GM03348 (cell line): ENCODE data around the gene COL21A1.

Experiments
- DNase-seq: peaks from one replicate; pipeline ENCODE4 v3.0.0; 2012; ENCODE audit warnings: low spot score

The COL21A1 gene

DNA sequence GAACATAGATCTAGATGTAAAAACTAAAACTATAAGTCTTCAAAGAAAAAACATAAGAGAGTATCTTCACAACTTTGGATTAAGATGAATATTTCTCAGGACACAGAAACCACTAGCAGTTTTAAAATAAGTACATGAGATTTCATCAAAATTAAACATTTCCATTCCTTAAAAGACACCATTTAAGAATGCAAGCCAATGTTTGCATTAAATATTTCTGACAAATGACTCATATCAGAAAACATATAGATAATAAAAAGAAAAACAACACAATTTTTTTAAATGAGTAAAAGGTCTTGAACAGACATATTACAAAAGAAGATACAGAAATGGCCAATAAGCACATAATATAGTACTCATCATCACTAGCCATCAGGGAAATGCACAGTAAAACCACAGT, 59.7 kb downstream of the COL21A1 start:
- DNase-seq, result no peak

DNA sequence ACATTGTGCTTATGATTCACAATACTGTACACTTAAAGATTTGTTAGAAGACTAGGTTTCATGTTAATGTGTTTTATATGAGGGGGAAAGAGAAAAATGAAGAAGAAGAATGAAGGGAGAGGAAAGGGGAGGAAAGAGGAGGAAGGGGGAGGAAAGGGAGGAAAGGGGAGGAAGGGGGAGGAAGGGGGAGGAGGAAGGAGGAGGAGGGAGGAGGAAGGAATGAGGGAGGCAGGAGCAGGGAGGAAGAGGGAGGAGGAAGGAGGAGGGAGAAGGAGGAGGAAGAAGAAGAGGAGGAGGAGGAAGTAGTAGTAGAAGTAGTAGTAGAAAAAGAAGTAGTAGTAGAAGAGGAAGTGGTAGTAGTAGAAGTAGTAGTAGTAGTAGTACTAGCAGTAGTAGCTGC, 70.6 kb downstream of the COL21A1 start:
- no peak for DNase-seq

DNA sequence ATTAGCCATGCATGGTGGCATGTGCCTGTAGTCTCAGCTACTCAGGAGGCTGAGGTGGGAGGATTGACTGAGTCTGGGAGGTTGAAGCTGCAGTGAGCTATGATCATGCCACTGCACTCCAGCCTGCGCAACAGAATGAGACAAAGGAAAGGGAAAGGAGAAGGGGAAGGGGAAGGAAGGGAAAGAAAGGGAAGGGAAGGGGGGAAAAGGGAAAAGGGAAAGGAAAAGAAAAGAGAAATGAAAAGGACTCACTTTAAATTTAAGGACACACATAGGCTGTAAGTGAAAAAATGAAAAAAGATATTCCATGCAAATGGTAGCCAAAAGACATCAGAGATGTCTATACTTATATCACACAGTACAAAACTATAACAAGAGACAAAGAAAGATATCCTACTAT, 74.2 kb downstream of the COL21A1 start:
- DNase-seq, result no peak

DNA sequence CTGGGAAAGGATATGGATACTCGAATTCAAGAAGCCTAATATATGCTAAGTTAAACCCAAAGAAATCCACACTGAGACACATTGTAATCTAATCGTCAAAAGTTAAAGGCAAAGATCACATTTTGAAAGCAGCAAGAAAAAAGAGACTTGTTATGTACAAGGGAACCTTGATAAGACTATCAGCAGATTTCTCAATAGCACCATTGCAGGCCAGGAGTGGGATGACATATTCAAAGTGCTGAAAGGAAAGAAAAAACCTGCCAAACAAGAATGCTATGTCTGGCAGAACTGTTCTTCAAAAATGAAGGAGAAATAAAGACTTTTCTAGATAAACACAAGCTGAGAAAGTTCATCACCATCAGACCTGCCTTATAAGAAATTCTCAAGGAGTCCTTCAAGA, 75.2 kb downstream of the COL21A1 start:
- no peak for DNase-seq

DNA sequence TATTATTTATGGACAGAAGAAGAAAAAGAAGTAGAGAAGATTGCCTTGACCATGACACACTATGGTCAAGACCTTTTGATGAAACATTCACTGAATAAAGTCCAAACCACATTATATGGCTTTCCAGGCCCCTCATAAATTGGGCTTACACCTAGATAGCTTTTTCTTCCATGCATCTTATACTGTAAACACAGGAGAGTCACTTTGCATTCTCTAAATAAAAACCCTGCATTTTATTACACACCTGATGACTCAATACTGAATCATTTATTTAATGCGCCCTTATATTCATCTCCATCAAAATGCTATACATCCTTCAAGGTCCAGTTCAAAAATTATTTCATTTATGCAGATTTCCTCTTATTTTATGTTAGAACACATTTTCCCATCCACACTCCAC, 78.0 kb downstream of the COL21A1 start:
- DNase-seq, result no peak

DNA sequence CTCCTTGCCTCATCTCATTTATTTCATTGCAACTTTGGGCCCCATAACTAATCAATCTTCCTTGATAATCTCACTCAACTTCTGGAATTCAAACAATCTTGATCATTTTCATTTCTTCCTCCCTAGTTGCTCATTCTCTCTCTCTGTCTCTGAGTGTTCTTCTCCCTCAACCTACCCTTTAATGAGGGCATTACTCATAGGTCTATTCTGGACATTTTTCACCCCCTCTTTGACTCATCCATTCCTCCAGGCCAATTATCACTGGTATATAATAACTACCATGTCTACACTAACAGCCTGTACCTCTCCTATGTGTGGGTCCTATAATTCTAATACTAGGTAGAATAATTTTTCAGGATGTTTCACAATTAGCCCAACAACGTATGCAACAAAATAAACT, 78.8 kb downstream of the COL21A1 start:
- no peak for DNase-seq

DNA sequence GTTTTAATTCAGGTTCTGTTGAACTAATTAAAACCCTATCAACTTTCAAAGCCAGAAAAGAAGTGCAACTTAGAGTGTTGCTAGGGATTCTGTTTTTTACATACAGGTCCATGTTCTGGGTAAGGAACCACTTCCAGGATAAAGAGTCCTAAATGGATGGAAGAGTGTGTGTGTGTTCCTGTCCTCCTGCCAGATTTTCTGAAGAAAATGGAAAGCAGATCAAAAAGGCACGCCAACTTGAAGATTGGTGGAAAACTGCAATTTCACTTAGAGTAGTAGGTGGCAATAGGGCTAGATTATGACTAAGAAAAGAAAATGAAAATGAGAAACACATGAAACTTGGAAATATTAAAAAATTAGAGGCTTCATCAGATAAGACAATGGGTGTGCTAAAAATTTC, 85.3 kb downstream of the COL21A1 start:
- no peak for DNase-seq

DNA sequence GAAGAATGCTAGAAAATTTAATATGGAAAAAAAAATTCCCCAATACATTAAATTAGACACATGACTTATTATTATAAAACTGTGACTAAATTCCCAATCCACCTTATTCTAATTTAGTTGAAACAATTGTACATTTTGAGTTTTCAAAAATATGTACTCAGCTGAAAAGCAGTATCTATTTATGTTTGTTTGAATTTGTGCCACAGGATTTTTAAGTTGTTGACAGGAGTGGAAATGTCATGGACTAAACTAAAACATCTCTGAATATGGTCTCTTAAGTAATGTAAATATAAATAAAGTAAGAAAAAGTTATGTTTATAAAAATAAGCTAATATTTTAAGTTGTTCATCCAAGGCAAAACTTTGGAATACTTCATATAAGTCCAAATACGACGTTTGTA, 86.9 kb downstream of the COL21A1 start:
- DNase-seq, result no peak

DNA sequence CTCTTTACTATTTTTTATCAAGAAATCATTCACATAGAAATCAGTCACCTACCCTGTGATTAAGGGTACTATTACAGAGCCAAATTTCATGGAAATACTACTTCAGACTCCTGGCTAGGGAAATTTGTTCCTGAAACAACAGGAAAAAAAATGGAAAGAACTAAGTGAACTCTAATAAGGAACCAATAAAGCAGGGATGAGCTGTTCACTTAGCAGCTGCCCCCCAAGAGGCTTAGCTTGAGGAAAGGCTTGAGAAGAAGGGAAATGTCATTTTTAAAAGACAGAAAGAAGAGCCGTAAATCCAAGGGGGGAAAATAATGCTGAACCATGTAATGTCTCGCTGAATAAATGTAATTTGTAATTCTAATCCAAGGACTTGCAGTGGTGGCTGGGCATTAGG, 88.8 kb downstream of the COL21A1 start:
- no peak for DNase-seq

DNA sequence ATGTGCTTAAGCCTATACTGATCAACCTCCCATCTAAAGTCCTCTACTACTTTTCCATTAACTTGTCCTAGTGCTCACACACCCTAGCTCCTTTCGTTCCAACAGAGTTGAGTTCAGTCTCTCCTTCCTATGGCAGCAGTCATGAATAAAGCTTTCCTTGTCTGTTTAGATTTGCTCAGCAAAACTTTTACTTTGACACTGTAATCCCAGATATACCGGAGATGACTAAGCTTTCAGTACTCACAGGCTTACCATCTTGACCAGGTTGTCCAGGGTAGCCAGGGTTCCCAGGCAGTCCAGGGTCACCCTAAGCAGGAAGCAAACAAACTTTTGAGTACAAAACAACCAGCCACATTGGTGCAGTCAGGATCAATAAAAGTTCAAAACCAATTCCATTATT, 90.7 kb downstream of the COL21A1 start:
- no peak for DNase-seq

DNA sequence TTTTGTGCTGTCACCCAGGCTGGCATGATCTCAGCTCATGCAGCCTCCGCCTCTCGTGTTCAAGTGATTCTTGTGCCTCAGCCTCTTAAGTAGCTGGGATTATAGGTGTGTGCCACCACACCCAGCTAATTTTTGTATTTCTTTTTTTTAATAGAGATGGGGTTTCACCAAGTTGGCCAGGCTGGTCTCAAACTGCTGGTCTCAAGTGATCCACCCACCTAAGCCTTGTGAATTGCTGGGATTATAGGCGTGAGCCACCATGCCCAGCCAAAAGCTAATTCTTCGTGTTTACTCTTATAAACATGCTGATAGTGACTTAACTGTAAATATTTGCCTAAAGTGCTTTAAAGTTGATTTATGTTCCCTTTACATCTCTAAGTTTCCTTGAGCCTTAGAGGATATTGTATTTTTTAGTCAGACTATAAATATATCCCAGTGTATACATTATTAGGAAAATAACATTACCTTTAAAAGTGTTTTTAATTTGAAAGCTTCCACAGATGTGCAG, 91.7 kb downstream of the COL21A1 start:
- no peak for DNase-seq

DNA sequence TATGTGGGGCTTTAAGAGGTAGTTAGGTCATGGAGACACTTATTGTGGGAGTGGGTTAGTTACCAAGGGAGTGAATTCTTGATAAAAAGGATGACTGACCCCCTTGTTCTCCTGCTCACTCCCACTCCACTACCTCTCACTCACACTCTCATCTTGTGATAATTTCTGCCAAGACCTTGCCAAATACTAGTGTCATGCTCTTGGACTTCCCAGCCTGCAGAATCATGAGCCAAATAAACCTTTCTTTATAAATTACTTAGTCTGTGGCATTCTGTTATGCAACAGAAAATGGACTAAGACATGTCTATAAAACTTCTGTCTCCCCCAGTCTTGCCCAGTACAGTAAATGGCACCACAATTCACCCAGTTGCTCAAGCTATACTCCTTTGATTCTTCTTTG, 93.3 kb downstream of the COL21A1 start:
- no peak for DNase-seq

DNA sequence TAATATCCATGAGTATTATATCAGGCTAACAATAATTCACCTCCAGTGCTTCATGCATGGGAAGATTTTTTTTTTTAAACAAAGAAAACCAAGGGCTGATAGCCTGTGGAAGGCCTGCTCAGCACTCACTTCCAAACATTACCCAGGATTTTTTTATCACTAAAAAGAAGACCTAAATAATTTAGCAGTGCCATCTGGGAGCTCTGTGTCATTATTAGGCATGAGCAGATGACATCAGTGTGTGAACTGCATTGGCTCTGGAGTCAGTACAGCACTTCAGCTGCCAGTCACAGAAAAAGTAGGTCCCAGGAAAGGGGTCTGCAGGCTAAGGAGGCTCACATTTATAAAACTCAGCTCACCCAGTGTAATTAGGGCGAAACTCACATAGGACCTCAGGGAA, 94.8 kb downstream of the COL21A1 start:
- no peak for DNase-seq

DNA sequence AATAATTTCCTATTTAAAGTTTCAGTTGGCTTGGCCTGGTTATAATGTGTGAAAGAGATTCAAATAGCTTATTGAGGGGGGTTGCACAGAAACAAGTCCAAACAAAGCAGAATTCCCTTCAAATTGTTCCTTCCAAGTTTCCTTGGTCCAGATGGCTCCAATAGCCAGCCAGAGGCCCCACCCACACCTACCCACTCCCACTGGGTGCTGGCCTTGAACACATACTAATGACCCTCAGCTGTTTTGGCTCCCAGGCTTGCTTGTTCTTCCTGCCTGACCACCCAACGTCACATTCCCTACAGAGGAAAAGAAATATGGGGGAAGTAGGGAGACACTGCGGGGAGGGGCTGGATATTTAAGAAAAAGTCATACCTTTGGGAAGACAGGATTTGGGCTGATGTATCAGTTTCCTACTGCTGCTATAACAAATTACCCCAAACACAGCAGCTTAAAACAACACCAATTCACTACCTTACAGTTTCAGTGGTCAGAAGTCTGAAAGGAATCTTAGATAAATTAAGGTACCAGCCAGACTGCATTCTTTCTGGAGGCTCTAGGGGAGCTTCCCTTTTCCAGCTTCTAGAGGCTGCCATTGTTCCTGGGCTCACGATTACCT, 95.7 kb downstream of the COL21A1 start:
- DNase-seq, result no peak

DNA sequence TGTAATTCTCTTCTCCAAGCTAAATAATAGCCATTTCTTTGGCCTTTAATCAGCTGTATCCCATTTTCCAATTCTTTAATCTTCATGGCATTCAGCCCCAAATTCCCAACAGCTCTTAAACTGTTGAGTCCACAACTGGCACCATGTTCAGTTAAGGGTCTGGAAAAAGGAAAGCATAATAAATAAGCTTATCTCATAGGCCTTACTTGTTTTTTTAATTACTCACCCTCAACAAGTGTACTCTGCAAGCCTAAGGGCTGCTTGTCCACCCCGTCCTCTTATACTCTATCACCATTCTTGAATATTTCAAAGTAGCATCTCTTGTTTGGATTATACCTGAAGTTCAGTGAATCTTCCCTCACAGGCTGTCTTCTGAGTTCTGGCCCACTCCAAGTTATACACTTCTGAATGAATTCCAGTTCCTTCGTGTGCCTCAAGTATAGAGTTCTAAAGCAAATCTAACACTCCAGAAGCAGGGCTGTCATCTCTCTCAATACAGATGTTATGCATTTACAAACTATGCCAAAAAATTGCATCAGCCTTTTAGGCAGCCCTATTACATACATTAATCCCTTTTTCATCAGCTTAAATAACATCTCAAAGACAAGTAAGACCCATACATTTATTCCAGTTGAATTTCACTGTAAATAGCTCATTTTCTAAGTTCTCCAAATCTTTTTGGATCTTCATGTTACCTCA, 98.7 kb downstream of the COL21A1 start:
- no peak for DNase-seq

DNA sequence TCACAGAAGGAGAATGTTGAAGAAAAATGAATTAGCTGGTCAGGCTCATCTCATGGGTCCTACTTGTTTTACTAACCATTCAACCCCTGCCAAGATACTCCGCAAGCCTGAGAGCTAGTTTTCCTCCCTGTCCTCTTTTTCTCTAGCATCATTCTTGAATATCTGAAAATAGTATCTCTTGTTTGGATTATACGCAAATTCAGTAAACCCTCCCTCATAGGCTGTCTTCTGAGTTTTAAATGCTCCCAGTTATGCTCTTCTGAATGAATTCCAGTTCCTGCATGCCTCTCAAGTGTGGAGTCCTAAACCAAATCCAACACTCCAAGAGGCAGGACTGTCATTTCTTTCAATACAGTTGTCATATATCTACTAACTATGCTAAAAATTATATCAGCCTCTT, 99.6 kb downstream of the COL21A1 start:
- no peak for DNase-seq

DNA sequence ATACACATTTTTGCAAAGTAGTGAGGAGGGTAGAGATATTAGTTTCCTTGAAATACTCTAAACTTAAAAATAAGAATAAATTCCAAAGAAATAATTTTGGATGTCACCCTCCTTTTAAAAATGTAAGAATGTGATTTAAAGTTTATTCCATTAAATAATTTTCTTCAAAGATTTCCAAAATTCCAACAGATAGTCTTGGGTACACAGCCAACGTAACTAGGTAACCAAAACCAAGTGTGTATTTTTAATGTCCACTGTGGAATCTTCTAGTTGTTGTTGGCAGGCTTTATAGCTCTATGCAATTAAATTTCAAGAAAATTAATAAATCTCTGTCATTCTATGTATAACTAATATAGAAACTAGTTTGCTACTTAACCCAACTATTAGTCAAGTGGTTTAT, 101.3 kb downstream of the COL21A1 start:
- DNase-seq, result no peak

DNA sequence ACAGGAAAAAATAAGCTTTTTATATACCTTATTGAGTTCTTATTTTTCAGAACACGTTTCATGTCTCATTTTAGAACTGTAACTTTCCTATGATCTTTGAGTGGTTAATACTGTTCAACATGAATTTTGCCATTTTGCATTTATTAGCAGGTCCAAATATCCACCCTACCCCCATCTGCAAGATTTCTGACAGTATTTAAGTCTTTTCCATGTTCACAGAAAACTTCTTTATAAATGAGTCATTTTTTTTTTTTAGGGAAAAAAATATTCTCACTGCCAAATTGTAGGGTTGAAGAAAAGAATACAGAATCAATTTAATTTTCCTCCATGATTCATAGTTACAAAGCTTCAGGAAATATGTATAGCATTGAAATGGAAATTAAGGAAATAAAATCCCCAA, 101.8 kb downstream of the COL21A1 start:
- DNase-seq, result no peak

DNA sequence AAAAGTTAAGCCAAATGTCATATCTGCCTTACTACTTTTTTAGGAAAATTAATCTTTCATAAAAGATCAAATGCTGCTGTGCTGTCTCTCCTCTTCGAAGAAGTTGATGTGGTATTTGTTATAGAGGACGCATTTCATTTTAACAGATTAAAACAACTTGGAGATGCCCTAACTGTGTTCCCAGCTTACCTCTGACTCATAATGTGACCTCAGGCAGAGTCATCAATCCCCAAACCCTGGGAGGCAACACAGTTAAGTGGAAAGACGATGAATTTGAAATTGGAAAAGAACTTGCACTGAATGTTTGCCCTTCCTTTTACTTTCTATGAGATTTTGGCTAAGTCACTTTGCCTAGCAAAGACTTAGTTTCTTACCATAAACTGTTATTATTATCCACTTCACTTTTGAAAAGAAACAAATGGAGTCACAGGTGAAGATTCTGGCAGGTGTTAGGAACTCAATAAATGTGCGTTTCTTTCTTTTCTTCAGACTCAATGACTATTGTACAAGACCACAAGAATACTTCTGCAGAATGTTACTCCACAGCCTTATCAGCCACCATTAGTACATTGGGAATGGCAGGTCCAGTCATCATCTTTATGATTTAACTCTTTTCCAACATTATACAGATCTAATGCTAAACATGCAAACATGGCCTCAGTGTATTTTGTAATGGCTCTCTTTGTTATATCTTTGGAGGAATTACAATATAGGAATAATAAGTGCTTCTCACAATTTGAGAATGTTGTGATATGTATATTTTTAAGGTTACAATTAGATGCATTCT, 102.6 kb downstream of the COL21A1 start:
- DNase-seq, result peak; percentile 35

DNA sequence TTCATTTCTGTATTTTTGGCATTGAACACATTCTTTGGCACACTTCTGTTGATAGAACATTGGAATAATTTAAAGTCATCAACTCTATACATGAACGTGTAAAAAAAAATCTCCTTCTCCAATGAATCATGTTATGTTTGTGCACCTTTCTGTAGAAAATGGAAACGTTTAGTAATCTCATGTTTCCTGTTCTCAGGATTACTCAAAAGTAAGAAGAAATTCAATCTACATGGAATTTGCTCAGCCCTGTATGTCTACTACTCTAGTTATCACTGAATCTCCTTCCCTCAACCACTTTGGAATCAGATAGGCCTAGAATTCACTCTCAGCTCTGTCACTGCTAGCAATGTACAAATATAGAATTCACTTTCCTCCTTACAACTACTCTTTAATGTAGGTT, 103.6 kb downstream of the COL21A1 start:
- no peak for DNase-seq

DNA sequence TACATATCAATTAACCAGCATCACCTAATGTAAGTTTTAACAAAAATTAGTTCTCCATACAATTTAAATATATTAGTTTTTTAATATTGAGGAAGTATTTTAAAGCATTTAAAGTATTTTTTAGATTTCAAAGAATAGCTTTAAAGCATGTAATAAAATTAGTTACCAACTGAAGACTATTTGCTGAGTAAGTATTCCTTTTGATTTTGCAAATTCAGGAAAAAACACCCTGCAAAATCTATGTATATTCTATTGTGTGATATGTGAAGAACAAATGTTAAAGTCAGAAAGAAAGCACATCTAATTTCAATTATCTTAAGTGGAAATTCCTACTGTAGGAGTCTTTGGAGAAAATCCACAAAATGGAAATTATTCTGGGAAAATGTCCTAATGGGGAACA, 107.3 kb downstream of the COL21A1 start:
- no peak for DNase-seq

DNA sequence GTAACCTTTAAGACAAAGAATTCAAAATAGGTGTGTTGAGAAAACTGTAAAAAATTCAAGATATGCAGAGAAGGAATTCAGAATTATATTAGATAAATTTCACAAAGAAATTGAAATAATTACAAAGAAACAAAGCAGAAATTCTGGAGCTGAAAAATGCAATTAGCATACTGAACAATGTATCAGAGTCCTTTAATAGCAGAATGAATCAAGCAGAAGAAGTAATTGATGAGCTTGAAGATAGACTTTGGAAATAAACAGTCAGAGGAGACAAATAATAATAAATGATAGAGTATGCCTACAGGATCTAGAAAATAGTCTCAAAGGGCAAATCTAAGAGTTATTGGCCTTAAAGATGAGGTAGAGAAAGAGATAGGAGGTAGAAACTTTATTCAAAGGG, 131.7 kb downstream of the COL21A1 start:
- DNase-seq, result no peak

DNA sequence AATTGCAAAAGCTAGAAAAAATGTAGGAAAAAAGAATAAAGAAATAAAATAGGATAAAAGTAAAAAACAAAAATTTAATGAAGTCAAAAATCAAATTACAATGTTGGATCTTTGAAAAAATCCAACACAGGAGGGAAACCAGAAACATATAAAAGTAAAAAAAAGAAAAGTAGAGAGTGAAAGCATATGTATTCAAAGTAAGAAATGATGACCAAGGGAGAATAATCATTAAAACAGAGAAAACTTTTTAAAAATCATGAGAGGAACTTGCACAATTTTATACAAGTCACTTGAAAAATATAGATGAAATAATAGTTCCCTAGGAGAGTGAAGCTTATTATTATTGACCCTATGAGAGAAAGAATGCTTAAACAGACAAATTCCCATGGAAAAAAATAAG, 138.2 kb downstream of the COL21A1 start:
- no peak for DNase-seq
